ENCODE data around the gene PRTN3.
"Not testable (repeated sequence)": the region's sequence is repeated elsewhere in the genome, so short reads cannot be mapped to it uniquely, and the experiment has no call there.

Gene PRTN3

DNA sequence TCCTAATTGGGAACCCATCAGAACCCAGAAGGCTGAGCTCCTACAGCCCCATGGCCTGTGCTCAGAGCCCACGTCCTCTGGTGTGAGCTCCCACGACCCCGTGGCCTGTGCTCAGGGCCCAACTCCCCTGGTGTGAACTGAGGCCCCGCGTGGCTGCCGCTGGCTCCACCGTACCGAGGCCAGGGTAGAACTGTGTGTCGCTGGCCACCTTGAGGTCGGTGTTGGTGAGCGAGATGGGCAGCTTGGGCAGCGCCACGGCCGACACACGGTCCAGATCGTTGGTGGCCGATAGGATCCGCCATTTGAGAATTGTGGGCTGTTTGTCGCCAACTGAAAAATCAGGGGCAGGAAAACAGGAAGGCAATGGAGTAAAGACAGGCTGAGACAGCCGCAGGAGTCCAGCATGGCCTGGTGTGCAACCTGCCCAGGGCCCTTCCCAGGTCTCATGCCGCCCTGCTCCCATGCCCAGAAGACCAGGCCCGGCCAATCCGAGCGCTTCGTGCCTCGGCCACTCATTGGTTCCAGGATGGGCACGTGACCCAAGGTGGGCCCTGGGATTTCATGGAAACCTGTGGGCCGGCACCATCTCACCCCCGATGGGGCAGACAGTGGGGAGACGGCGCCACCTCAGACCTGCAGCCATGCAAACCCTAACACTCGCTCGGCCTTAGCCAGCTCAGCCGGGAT is 40.7 kb downstream of the PRTN3 start:
- DNase-seq (ENCODE audit: low read depth in 2 of 2), result no peak

DNA sequence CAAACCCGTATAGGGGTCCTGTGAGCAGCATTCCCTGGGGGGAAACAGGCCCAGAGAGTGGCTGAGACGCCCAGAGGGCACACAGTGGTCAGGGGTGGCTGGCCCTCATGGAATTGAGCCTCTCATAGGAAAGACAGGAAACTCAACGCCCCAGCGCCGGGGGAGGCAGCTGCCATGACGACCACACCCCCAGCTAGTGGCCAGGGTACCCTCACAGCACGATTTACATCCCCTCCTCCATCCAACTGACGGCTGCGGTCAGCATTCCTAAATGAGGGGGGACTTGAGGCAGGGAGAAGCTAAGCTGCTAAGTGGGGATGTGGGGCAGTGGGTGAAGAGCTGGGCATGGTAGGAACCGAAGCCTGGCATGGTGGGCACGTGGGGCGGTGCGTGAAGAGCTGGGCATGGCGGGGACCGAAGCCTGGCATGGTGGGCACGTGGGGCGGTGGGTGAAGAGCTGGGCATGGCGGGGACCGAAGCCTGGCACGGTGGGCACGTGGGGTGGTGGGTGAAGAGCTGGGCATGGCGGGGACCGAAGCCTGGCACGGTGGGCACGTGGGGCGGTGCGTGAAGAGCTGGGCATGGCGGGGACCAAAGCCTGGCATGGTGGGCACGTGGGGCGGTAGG is 42.2 kb downstream of the PRTN3 start:
- no peak for DNase-seq (ENCODE audit: low read depth in 2 of 2)

DNA sequence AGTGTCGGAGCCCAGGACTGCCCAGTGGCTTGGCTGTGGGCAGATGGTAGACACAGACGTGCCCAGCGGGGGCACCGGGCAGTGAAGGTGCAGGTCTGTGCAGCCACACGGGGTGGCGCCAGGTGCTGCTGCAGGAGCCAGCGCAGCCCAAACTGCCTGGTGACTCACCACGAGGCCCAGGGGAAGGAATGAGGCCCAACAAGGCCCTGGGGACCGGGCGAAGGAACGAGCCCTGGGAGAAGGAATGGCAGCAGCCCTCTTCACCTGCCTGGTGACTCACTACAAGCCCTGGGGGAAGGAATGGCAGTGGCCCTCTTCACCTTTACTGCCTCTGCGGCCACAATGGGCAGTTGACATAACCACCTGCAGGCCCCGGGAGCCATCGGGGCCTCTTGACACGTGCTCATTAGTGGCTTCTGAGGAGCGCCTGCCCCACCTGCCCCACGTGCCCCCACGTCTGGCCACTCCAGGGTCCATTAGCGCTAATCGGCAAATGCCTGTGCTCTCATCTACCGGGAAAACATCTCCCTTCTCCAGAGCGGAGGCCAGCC is 42.9 kb downstream of the PRTN3 start:
- no peak for DNase-seq (ENCODE audit: low read depth in 2 of 2)

DNA sequence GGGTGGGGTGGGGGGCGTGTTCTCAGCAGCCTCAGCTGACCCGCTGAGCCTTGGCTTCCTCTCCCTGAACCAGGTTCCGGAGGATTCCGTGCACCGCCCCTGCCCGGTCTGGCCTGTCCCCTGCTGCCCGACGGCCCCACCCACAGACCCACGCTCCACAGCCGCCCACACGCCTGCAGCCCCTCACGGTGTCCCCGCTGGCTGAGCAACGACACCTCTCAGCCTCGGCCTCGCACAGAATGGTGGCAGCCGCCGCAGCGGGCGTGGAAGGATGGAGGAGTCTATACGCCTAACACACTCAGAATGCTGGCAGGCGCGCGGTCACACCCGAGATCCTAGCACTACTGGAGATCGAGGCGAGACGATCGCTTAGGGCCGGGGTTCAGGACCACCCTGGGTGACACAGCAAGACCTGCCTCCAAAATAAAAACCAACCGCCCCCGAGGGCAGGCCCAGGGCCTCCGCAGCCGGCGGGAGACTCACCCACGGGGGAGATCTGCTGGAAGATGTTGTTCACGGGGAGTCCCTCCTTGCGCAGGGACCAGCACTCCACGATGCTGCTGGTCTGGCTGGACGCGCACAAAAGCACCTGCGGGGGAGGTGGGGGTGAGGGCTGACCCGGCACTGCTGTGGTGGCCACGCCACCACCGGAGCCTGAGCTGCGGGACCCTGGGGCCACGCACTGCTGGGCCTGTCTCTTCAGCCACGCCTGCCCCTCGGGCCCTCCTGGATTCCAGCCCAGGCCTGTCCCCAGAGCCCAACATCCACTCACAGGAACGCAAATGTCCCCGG is 43.8 kb downstream of the PRTN3 start:
- DNase-seq (ENCODE audit: low read depth in 2 of 2), result no peak

DNA sequence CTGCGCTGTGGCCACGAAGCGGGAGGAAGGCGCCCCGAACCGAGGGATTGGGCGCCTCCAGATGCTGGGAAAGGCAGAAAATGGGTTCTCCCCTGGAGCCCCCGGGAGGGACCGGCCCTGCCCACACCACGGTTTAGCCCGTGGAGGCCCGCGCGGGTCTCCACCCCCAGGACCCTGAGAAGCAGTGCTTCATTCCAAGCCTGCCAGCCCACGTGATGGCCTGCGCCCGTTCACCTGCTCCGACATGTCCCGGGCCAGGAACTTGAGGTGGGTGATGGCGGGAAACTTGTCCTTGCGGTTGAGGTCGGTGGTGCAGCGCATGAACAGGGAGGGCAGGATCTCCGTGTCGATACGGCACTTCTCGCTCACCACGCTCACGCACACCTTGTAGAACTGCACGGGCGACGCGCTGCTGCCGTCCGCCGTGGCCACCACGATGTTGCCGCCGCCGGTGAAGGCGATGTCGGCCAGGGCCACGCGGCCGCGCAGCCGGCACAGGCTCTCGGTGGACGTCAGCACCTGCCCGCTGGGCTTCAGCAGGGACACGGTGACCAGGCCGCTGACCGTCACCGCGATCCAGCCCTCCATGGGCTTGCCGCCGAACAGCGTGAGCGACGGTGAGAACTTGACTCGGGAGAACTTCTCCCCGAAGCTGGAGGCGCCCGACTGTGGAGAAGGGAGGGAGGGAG is 44.9 kb downstream of the PRTN3 start:
- DNase-seq (ENCODE audit: low read depth in 2 of 2), result no peak

DNA sequence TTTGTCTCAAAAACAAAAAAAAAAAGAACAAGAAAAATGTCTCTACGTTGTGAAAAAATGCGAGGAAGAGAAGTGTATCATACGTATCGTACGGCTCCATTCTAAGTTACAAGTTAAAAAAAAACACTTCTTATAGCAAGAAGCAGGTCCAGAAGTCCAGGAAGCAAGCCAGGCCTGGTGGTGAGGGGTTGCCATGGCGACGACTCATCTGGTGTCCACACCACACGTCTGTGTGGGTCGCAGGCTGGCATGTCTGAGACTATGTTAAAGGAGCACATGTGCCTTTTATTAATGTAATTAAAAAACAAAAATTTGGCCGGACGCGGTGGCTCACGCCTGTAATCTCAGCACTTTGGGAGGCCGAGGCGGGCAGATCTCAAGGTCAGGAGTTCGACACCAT is 46.3 kb downstream of the PRTN3 start:
- DNase-seq (ENCODE audit: low read depth in 2 of 2), result no peak

DNA sequence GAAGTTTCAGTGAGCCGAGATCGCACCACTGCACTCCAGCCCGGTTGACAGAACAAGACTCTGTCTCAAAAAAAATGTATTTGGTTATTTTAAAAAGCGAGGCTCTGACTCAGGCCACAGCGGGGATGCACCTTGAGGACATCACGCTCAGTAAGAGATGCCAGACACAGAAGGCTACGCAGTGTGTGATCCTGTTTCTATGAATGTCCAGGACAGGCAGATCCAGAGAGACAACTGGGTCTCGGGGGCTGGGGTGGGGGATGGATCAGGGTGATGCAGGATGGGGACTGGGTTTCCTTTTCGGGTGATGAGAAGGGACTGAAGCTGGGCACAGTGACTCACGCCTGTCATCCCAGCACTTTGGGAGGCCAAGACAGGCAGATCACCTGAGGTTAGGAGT is 46.8 kb downstream of the PRTN3 start:
- no peak for DNase-seq (ENCODE audit: low read depth in 2 of 2)

DNA sequence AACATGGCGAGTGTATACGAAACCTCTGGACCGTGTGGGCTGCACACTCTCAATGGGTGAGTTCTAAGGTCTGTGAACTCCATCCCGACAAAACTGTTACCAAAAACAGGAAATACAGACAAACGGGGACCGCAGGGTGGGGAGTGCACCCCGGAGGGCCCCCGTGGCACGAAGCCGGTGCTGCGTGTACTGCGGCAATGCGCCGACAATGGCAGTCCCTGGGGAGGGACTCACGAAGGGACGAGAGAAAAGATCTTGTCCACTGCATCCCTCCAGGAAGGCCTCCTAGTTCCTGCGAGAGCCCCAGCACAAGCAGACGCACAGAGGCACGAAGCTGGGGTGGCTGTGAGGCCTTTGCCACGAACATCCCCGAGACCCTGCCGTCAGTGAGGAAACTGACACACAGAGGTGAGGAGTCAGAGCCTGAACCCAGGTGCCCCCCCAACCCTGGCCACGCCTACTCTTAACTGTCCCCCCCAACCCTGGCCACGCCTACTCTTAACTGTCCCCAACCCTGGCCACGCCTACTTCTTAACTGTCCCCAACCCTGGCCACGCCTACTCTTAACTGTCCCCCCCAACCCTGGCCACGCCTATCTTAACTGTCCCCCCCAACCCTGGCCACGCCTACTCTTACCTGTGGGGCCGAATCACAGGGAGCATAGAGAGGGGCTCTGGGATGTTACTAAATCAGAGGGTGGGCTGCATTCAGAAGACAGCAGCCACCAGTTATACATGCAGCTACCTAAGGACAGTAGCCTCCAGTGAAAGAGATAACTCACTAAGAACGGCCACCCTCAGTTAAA is 48.0 kb downstream of the PRTN3 start:
- no peak for DNase-seq (ENCODE audit: low read depth in 2 of 2)

DNA sequence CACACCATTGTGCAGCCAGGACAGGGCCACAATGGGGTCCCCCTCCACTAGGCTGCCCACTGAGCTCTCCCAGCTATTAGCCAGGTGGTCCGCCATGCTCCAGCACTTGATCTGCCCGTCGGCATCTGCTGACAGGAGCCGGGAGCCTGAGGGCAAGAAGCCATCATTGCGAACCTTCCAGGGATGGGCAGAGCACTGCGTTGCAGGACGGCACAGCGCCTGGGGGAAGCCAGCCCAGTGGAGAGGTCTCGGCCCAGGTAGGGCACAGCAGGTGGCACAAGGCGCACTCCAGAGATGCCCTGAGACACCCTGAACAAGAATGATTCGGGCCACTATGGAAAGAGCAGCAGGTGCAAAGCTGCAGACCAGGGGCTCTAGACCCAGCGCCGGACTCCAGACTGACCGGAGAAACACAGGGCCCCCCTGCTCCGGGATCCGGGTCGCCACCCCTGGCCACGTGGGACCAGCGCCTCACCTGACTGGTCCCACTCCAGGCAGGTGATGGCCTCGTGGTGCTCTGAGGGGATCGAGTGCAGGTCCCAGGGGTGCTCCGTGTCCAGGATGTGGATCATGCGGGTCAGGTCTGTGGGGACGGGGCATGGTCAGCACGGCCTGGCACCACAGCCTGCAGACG is 49.0 kb downstream of the PRTN3 start:
- no peak for DNase-seq (ENCODE audit: low read depth in 2 of 2)

DNA sequence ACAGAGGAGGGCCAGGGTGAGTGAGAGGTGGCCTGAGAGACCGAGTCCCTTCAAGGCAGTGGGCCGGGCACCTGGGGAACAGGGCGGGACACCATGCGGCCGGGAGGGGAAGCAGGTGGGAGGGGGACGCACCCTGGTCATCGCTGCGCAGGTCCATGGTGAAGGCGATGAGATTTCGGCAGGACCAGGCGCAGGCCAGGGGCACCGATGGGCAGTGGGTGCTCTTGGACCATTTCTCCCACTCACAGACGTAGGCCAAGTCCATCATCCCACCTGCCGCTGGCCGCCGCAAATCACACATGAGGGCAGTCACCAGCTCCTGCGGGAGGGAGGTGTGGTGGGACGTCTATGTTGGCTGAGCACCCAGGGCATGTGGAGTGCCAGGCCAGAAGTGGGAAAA is 50.0 kb downstream of the PRTN3 start:
- DNase-seq (ENCODE audit: low read depth in 2 of 2), result no peak

DNA sequence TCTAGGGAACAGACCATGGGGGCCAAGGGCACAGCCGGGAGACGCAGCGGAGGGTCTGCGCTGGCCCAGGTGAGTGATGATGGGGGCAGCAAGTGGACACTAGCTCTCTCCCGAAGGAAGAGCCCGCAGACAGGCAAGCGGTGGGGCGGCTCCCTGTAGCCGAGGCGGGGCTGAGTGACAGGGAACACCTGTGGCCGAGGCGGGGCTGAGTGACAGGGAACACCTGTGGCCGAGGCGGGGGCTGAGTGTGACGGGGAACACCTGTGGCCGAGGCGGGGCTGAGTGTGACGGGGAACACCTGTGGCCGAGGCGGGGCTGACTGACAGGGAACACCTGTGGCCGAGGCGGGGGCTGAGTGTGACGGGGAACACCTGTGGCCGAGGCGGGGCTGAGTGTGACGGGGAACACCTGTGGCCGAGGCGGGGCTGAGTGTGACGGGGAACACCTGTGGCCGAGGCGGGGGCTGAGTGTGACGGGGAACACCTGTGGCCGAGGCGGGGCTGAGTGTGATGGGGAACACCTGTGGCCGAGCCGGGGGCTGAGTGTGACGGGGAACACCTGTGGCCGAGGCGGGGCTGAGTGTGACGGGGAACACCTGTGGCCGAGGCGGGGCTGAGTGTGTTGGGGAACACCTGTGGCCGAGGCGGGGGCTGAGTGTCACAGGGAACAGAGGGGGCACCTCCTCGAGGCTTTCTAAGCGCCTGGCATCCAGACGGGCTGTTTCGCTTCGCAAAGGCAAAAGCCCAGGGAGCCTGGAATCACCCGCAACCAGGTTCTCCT is 50.8 kb downstream of the PRTN3 start:
- not testable (repeated sequence) for DNase-seq (ENCODE audit: low read depth in 2 of 2)

DNA sequence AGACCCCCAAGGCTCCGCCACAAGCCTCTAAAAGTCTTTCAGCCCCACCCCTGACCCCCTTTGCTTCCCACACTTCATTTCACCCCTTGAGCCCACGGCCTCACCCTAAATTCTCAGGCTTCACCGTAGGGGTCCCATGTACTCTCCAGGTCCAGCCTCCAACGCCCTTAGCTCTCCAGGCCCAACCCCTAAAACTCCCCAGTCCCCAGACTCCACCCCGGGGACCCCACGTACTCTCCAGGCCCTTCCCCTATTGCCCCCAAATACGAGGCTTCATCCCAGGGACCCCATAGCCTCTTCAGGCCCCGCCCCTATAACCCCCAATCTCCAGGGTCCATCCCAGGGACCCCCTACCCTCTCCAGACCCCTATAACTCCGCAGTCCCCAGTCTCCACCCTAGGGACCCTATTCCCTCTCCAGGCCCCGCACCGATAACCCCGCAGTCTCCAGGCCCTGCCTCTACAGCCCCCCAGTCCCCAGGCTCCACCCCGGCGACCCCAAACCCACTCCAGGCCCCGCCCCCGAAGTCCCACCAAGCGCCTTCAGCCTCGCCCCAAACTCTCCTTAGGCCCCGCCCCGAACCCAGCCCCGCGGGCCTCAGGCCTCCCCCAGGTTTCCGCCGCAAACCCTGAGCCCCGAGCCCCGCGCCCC is 51.6 kb downstream of the PRTN3 start:
- no peak for DNase-seq (ENCODE audit: low read depth in 2 of 2)

DNA sequence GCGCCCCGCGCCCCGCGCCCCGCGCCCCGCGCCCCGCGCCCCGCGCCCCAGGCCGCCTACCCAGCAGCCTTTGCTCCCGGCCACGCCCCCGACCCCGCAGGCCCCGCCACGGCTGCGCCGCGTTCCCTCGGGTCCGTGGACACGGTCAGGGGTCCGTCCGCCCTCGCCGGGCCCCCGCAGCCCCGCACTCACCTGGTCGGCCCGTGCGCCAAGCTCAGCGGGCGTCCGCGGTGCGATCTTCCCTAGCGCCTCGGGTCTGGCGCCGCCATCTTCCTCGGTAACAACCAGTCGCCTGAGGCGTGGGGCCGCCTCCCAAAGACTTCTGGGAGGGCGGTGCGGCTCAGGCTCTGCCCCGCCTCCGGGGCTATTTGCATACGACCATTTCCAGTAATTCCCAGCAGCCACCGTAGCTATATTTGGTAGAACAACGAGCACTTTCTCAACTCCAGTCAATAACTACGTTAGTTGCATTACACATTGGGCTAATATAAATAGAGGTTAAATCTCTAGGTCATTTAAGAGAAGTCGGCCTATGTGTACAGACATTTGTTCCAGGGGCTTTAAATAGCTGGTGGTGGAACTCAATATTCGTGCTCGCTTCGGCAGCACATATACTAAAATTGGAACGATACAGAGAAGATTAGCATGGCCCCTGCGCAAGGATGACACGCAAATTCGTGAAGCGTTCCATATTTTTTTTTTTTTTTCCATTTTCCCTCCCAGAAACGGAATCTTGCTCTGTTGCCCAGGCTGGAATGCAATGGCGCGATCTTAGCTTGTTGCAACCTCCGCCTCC is 52.3 kb downstream of the PRTN3 start, which contains the start of the genes MED16 and RNU6-9:
MED16 (minus strand) TSS at position 294 of the 796 bp plus-strand sequence. CDS start 2,056 bp downstream, outside the sequence.
RNU6-9 (plus strand) TSS at position 591 of the 796 bp plus-strand sequence.
- peak; percentile 73 for DNase-seq (ENCODE audit: low read depth in 2 of 2)

DNA sequence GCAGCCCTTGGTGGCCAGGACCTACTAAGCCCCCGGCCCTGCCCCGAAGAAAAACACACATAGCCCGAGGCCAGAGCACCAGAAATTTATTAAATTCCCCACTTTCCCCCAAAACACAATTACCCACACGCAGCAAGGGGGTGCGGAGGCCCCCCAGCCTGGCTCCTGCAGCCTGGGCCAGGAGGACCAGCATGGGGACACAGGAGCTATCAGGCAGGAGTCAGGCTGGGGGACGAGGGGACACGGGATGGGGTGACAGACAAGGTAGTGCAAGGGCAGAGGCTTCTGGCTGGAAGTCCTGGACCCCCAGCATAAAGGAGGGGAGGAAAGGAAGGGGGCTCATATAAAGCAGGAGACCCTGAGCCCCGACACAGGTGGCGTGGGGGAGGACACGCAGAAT is 55.6 kb downstream of the PRTN3 start:
- DNase-seq (ENCODE audit: low read depth in 2 of 2), result no peak

DNA sequence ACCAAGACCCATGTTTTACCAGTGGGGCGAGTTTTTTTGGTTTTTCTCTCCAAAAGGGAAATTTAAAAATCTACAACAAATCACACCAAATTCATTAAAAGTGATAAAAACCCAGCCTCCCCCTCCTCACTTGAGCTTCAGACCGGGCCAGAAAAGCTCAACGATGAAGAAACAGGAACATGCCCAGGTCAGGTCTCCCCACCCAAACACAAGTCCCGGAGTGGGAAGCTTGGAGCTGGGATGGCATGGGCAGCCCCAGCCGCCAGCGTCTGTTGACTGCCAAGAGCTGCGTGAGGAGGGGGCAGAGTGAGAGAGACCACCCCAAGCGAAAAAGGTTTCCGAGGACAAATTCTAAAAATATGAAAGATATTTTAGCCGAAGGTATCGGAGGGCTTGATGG is 56.2 kb downstream of the PRTN3 start:
- DNase-seq (ENCODE audit: low read depth in 2 of 2), result no peak

DNA sequence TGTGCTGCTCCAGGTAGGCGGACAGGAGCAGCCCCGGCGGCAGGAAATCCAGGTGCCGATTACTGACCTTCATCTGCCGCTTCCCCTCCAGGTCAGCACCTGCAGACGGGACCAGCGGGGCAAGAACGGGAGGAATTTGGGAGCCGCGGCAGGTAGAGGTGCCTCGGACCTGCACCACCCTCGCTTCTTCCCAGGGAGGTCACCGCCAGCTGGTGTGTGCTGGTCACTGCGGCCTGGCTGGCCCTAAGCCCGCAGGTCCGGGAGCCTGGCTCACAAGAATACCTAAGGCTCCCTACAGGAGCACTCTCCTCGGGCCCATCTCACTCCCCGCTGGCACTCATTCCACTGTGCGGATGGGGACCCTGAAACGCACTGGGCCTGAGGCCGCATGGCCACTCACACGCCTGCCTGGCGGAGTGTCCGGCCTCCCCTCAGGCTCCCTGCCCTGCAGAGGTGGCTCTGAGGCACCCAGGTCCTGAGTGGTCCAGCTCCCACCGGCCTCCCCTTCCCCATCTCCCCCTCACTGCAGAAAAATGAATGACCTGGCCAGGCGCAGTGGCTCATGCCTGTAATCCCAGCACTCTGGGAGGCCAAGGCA is 56.7 kb downstream of the PRTN3 start:
- DNase-seq (ENCODE audit: low read depth in 2 of 2), result no peak

Data from stimulated activated CD4-positive, alpha-beta T cell treated with anti-CD3 and anti-CD28 coated beads, Interleukin-1b, Interleukin-23, amount 100 ng/mL, for 1 hour (primary cell).